Thymus (tissue), 11 donors: ENCODE data around the gene SMIM41. TPM values are rescaled to one million over a fixed set of nuclear protein-coding genes. Genes with fewer than 3 reads are reported as not detected.

Experiments
- DNase-seq, 9 donors: peaks; one replicate each; pipeline ENCODE4 v3.0.0-alpha.2; 2013; ENCODE audit warnings: low spot score in 9 of 9, low read depth in 6 of 9, missing footprints in 1 of 9
- H3K27ac ChIP-seq, 2 donors: one replicate each; pipeline ENCODE4 v1.5.1; 2013; ENCODE audit warnings: control low read depth in 1 of 2, low read depth in 1 of 2, low read length in 1 of 2, mild to moderate bottlenecking in 1 of 2, moderate library complexity in 1 of 2
- H3K27me3 ChIP-seq, 2 donors: one replicate each; pipeline ENCODE4 v1.5.1; 2013; ENCODE audit warnings: low read length in 1 of 2; ENCODE audit not compliant: control insufficient read depth in 2 of 2, insufficient read depth in 1 of 2
- H3K36me3 ChIP-seq, 2 donors: one replicate each; pipeline ENCODE4 v1.5.1; 2013; ENCODE audit warnings: low read length in 1 of 2, mild to moderate bottlenecking in 1 of 2, moderate library complexity in 1 of 2; ENCODE audit not compliant: control insufficient read depth in 2 of 2, insufficient read depth in 2 of 2
- H3K4me1 ChIP-seq, 2 donors: one replicate each; pipeline ENCODE4 v1.5.1; 2013; ENCODE audit warnings: low read length in 2 of 2; ENCODE audit not compliant: control insufficient read depth in 2 of 2, insufficient read depth in 2 of 2
- H3K4me3 ChIP-seq, 2 donors: one replicate each; pipeline ENCODE4 v1.5.1; 2013; ENCODE audit warnings: low read length in 2 of 2, control low read depth in 1 of 2, mild to moderate bottlenecking in 1 of 2
- H3K9me3 ChIP-seq, 2 donors: one replicate each; pipeline ENCODE4 v1.5.1; 2013; ENCODE audit warnings: low read length in 1 of 2, mild to moderate bottlenecking in 1 of 2; ENCODE audit not compliant: control insufficient read depth in 2 of 2, insufficient read depth in 1 of 2
- WGBS: extraction: QIAGEN DNeasy Blood & Tissue Kit; methylation state at CpG from one replicate; pipeline ENCODE4 v1.1.7; 2013; 5-methylcytosine and 5-hydroxymethylcytosine counted together
- polyA plus RNA-seq: library from polyadenylated mRNA; stranded (reverse); fragments of 200-250 nt; gene quantifications from one replicate; pipeline ENCODE4 v1.2.3, GENCODE V29; 2013
- total RNA-seq: library from RNA; stranded (reverse); fragments of 120-200 nt; gene quantifications from one replicate; pipeline ENCODE4 v1.2.4, GENCODE V29; 2013
- donor health status: healthy.

SMIM41 gene
- total and polyA plus RNA-seq, 2 donors = 0.14 to 0.42 TPM

DNA sequence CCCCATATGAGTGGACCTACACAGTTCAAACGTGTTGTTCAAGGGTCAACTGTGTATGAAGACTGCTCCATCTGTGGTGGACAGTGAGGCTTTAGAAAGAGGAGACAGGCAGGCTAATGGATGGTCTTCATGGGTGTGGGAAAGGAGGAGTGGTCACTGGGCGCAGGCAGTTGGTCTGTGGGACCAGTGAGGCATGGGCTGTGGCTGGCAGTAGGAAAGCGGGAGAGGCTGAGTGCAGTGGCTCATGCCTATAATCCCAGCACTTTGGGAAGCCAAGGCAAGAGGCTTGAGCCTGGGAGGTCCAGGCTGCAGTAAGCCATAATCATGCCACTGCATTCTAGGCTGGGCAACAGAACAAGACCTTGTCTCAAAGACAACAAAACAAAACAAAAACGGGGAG lies 30.2 kb upstream of the SMIM41 start:
- H3K27ac ChIP-seq = no peak overlapping the region
- 85% methylated on average over 4 of the region's 4 CpGs for WGBS
- peaks cover 0 to 17% of the 10 kb centered on the region in 2 donors for H3K9me3 ChIP-seq
- no peak overlapping the region for H3K4me3 ChIP-seq
- peaks cover 10 to 64% of the 10 kb centered on the region in 2 donors for H3K27me3 ChIP-seq
- H3K36me3 ChIP-seq = peaks cover 1 to 2% of the 10 kb centered on the region in 2 donors
- DNase-seq = no peak
- peaks cover 18 to 42% of the 10 kb centered on the region in 2 donors for H3K4me1 ChIP-seq

DNA sequence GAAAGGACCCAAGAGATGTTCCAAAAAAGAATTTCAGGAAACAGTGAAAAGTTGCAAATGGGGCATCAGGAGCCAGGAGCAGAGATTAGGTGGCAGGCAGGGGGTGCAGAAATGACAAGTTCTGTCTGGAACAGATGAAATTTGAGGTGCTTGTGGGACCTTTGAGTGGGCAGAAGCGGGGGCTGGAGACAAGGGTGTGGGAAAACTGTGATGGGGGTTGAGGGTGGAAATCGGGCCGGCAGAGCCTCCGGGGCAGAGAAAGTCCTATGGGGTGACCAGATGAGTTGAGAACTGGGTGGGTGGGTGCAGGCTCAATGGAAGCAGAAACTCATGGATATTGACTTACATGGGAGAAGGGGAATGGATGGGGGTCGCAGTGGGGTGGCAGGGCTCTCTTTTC lies 29.8 kb upstream of the SMIM41 start:
- WGBS = 93% methylated on average over 5 of the region's 5 CpGs
- peaks cover 18 to 42% of the 10 kb centered on the region in 2 donors for H3K4me1 ChIP-seq
- no peak overlapping the region for H3K27ac ChIP-seq
- H3K9me3 ChIP-seq = peaks cover 0 to 17% of the 10 kb centered on the region in 2 donors
- H3K27me3 ChIP-seq = peaks cover 10 to 64% of the 10 kb centered on the region in 2 donors
- no peak overlapping the region for H3K4me3 ChIP-seq
- peaks cover 2 to 5% of the 10 kb centered on the region in 2 donors for H3K36me3 ChIP-seq
- no peak for DNase-seq

DNA sequence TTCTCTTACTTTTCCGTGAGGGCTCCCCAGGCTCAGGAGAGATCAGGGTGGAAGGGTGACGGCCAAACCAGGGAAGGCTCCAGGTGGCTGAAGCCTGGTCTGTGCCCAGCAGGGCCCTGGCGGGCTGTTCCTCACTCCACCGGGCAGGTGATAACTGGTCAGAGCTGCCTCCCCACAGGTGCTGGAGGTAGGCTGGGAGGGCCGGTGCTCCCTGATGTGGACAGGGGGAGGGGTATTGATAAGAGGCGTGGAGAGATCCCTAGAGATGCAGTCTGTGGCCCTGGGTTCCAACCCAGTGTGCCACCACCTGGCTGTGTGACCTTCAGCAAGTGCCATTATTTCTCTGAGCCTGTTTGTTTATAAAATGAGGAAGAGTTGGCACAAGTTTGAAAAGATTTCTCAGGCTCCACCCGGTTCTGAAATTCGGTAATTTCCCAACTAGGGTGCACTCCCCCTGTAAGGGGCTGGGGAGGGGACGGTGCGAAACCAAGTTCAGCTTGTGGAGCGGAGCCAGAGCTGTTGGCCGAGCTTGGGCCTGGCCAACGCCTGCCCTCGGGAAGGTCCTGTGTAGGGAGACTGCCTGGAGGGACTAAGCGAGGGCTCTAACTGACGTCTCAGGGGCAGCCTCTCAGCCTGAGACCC lies 29.3 kb upstream of the SMIM41 start:
- H3K27ac ChIP-seq = peak overlapping the region in 1 of 2 donors; percentile 78
- peaks cover 4 to 11% of the 10 kb centered on the region in 2 donors for H3K36me3 ChIP-seq
- 39% methylated on average over 16 of the region's 16 CpGs for WGBS
- H3K27me3 ChIP-seq = peaks cover 10 to 61% of the 10 kb centered on the region in 2 donors
- DNase-seq = peak in 1 of 9 donors; percentile 29
- H3K9me3 ChIP-seq = peaks cover 0 to 17% of the 10 kb centered on the region in 2 donors
- peak overlapping the region; percentile 53 to 62 for H3K4me3 ChIP-seq
- peaks cover 18 to 42% of the 10 kb centered on the region in 2 donors for H3K4me1 ChIP-seq

DNA sequence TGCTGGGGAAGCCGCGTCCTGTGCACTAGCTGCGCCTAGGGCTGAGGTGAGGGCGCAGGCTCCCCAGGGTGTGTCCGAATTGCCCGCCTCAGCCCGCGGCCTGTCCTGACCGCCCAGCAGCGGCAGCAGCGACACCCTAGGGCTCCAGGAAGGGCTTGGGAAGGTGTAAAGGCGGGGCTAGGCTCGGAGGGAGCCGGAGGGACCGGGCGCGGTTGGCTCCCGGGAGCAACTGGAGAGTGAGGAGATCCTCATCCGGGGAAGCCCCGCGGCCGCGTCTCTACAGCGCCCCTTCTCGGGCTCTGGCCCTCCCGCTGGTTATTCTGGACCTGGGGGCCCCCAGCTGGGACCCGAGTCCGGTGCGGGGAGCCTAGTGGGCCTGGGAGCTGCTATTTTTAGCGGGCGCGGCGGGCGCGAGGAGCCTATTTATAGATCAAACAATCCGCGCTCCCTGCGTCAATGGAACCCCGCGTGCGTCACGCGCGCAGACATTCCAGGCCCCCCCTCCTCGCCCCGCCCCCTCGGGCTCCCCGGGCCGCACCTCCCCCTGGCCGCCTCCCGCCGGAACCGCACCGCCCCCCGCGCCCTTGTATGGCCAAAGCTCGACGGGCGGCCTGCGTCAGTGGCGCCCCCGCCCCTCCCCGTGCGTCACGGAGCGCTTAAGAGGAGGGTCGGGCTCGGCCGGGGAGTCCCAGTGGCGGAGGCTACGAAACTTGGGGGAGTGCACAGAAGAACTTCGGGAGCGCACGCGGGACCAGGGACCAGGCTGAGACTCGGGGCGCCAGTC lies 28.6 kb upstream of the SMIM41 start, which contains the start of gene NR4A1:
Gene NR4A1 (plus strand): TSS at position 685 of the 784 bp plus-strand sequence. CDS start 2,887 bp downstream, outside the sequence.
- Histone ChIP-seq H3K36me3 (peaks cover 7 to 13% of the 10 kb centered on the region in 2 donors), H3K4me3 (peak within 1 kb of the TSS; percentile 54 to 62), H3K9me3 (peaks cover 0 to 14% of the 10 kb centered on the region in 2 donors), H3K4me1 (peaks cover 18 to 35% of the 10 kb centered on the region in 2 donors), H3K27ac (peak within 1 kb of the TSS; percentile 78 to 87), H3K27me3 (peaks cover 10 to 57% of the 10 kb centered on the region in 2 donors)
- 1% methylated on average over 77 of the region's 77 CpGs for WGBS
- DNase-seq = peak in 7 of 9 donors; percentile 70 to 91 (median 84)

DNA sequence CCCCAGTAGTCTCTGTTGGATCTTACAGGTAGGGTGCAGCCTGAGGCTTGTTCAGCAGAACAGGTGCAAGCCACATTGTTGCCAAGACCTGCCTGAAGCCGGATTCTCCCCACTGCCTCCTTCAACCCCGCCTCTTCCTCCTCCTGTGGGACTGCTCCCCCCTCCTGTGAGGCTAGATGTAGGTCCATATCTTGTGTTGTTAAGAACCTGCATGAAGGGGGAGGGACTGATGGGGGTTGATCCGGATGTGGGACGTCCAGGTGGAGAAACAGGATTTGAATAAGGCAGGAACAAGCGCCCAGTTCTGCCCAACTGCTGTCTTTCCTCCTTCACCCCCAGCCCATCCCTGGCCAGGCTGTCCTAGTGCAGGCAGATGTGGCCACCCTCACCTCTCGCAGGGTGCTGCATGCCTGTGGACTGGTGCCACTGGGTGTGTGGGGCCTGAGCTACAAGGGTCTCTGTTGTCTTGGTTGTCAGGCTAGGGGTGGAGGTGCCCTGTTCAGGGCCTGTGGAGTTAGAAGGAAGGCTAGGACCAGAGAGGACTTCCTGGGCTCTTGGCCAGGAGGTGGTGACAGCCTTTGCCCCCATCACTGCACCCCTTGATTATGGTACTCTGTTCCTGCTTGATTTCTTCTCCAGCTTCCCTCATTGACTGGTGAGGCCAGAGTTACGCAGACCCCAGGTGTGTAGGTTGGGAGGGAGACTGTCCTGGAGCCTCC lies 26.9 kb upstream of the SMIM41 start:
- Histone ChIP-seq H3K4me3 (peak overlapping the region; percentile 54 to 62), H3K4me1 (peaks cover 18 to 34% of the 10 kb centered on the region in 2 donors)
- 79% methylated on average over 7 of the region's 7 CpGs for WGBS

GRCh38 chr12:52053536-52054209 lies 25.8 kb upstream of the SMIM41 start:
- Histone ChIP-seq H3K4me3 (peak overlapping the region; percentile 54 to 62), H3K36me3 (peaks cover 10 to 33% of the 10 kb centered on the region in 2 donors), H3K27me3 (peaks cover 10 to 54% of the 10 kb centered on the region in 2 donors), H3K9me3 (peaks cover 0 to 14% of the 10 kb centered on the region in 2 donors), H3K4me1 (peaks cover 18 to 34% of the 10 kb centered on the region in 2 donors), H3K27ac (no peak overlapping the region)
- DNase-seq = no peak
- WGBS = 95% methylated on average over 9 of the region's 9 CpGs

More for the DNA sequence above, 26.9 kb upstream of the SMIM41 start:
- H3K36me3 ChIP-seq = peaks cover 7 to 28% of the 10 kb centered on the region in 2 donors
- H3K9me3 ChIP-seq = peaks cover 0 to 14% of the 10 kb centered on the region in 2 donors
- DNase-seq = peak in 1 of 9 donors; percentile 56
- H3K27ac ChIP-seq = peak overlapping the region in 1 of 2 donors; percentile 46
- H3K27me3 ChIP-seq = peaks cover 10 to 57% of the 10 kb centered on the region in 2 donors

- Histone ChIP-seq H3K4me3 (peak overlapping the region in 1 of 2 donors; percentile 62), H3K9me3 (peaks cover 0 to 14% of the 10 kb centered on the region in 2 donors), H3K36me3 (peaks cover 10 to 38% of the 10 kb centered on the region in 2 donors), H3K4me1 (peaks cover 18 to 34% of the 10 kb centered on the region in 2 donors), H3K27me3 (peaks cover 10 to 47% of the 10 kb centered on the region in 2 donors), H3K27ac (no peak overlapping the region)
- DNase-seq = no peak
- 94% methylated on average over 21 of the region's 21 CpGs for WGBS
These were observed 25.2 kb upstream of the SMIM41 start for GRCh38 chr12:52054231-52054832.
